ENCODE measurements around the gene ADAMTS16. TPM values are rescaled to one million over a fixed set of nuclear protein-coding genes. Genes with fewer than 3 reads are reported as not detected.

The ADAMTS16 gene
- total and polyA plus RNA-seq, 8 donors, result 0.42 to 3.5 (median 2.2) TPM

DNA sequence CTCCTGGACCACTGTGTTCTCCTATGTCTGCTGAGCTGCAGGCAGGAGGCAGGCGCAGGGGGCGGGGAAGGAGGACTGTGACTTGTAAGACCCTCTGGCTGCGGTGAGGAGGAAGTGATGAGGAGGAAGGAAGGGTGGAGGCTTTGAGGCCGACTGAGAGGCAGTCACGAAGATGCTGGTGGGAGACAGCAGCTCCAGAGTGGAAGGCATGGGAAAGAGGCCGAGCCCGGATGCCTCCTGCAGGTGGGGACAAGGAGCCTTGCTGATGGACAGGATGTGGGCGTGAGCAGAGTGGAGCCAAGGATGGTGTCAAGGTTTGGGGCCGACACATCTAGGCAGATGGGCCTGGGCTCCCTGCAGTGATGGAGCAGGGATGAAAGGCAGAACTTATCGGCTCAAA, 208.0 kb downstream of the ADAMTS16 start:
- intact Hi-C loops (cut with DNase I), result no loop called here
- FAIRE-seq (no peak), DNase-seq (no peak), ATAC-seq (no peak)
- no peak overlapping the region for H3K27ac ChIP-seq
- H3K27me3 ChIP-seq, result no peaks in the 10 kb centered on the region
- no peak overlapping the region for H3K4me3 ChIP-seq
- H3K9me3 ChIP-seq, result no peaks in the 10 kb centered on the region
- no peaks in the 10 kb centered on the region for H3K4me1 ChIP-seq
- WGBS, 2 donors, result 63 to 72% methylated on average over 10 of the region's 10 CpGs
- H3K36me3 ChIP-seq, result no peaks in the 10 kb centered on the region
- TF ChIP-seq, protein P1, sequence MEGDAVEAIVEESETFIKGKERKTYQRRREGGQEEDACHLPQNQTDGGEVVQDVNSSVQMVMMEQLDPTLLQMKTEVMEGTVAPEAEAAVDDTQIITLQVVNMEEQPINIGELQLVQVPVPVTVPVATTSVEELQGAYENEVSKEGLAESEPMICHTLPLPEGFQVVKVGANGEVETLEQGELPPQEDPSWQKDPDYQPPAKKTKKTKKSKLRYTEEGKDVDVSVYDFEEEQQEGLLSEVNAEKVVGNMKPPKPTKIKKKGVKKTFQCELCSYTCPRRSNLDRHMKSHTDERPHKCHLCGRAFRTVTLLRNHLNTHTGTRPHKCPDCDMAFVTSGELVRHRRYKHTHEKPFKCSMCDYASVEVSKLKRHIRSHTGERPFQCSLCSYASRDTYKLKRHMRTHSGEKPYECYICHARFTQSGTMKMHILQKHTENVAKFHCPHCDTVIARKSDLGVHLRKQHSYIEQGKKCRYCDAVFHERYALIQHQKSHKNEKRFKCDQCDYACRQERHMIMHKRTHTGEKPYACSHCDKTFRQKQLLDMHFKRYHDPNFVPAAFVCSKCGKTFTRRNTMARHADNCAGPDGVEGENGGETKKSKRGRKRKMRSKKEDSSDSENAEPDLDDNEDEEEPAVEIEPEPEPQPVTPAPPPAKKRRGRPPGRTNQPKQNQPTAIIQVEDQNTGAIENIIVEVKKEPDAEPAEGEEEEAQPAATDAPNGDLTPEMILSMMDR (IDR thresholded peaks at IDR 0.05), result no peak

GRCh38 chr5:5348576-5348975, 208.4 kb downstream of the ADAMTS16 start:
- DNase-seq (no peak), FAIRE-seq (no peak)
- intact Hi-C loops (cut with DNase I), result no loop called here

GRCh38 chr5:5350101-5350500, 210.0 kb downstream of the ADAMTS16 start:
- DNase-seq (no peak), ATAC-seq (no peak), FAIRE-seq (no peak)
- Histone ChIP-seq H3K27ac (no peak overlapping the region), H3K9me3 (no peaks in the 10 kb centered on the region), H3K27me3 (no peaks in the 10 kb centered on the region), H3K4me3 (no peak overlapping the region), H3K4me1 (no peaks in the 10 kb centered on the region), H3K36me3 (no peaks in the 10 kb centered on the region)
- TF ChIP-seq, protein P1 (IDR thresholded peaks at IDR 0.05), result no peak
- intact Hi-C loops (cut with DNase I), result no loop called here
- 35 to 36% methylated on average over 9 of the region's 9 CpGs for WGBS, 2 donors

More at GRCh38 chr5:5348576-5348975, 208.4 kb downstream of the ADAMTS16 start:
- ATAC-seq, result no peak
- TF ChIP-seq, protein P1 (IDR thresholded peaks at IDR 0.05), result no peak
- Histone ChIP-seq H3K27me3 (no peaks in the 10 kb centered on the region), H3K36me3 (no peaks in the 10 kb centered on the region), H3K9me3 (no peaks in the 10 kb centered on the region), H3K4me1 (no peaks in the 10 kb centered on the region), H3K27ac (no peak overlapping the region), H3K4me3 (no peak overlapping the region)

DNA sequence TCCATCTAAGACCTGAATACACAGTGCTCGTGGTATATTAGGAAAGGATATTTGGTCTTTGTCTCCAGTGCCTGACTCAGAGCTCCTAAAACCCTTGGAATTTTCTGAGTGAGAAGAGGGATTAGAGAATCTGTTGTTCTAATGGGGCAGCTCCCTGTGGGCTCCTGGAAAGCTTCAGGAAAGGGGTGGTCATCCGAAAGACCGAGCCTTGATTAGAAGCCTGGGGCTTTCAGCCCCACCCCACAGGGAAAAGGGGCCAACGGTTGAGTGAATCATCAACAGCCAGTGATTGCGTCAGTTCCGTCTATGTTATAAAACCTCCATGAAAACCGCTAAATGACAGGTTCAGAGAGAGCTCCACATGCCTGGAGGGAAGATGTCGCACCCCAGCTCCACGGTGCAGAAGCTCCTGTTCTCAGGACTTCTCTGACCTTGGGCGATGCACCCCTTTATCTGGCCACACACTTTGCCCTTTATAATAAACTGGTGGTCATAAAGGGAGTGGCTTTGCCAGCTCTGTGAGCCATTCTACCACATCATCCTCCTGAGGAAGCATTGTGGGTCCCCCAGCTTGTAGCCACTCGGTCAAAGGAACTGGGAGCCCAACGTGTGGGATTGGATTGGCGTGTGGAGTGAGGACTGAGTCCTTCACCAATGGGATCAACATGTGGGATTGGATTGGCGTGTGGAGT, 211.3 kb downstream of the ADAMTS16 start:
- FAIRE-seq (no peak), DNase-seq (no peak), ATAC-seq (no peak)
- no peak overlapping the region for H3K4me3 ChIP-seq
- TF ChIP-seq, protein P1 (IDR thresholded peaks at IDR 0.05), result no peak
- no peak overlapping the region for H3K27ac ChIP-seq
- WGBS, 2 donors, result 83 to 87% methylated on average over 14 of the region's 14 CpGs
- no peaks in the 10 kb centered on the region for H3K4me1 ChIP-seq
- intact Hi-C loops (cut with DNase I), result no loop called here
- no peaks in the 10 kb centered on the region for H3K27me3 ChIP-seq
- no peaks in the 10 kb centered on the region for H3K36me3 ChIP-seq
- no peaks in the 10 kb centered on the region for H3K9me3 ChIP-seq

GRCh38 chr5:5352675-5353074, 212.5 kb downstream of the ADAMTS16 start:
- no peaks in the 10 kb centered on the region for H3K4me1 ChIP-seq
- no peak for ATAC-seq
- H3K36me3 ChIP-seq, result no peaks in the 10 kb centered on the region
- no peak overlapping the region for H3K27ac ChIP-seq
- no peak for FAIRE-seq
- intact Hi-C loops (cut with DNase I), result no loop called here
- no peaks in the 10 kb centered on the region for H3K9me3 ChIP-seq
- TF ChIP-seq, protein P1 (IDR thresholded peaks at IDR 0.05), result no peak
- DNase-seq, result no peak
- no peaks in the 10 kb centered on the region for H3K27me3 ChIP-seq
- 95 to 96% methylated on average over 18 of the region's 18 CpGs for WGBS, 2 donors
- no peak overlapping the region for H3K4me3 ChIP-seq
